WTC11 (cell line): ENCODE measurements around the gene BCAP29. TPM values are rescaled to one million over a fixed set of nuclear protein-coding genes. Genes with fewer than 3 reads are reported as not detected.

Source experiments
- ATAC-seq: fragments of 200-7000 bp; cut with Tn5 transposase; 2 replicates; pipeline ENCODE4 v1.10.0; 2021; ENCODE audit warnings: mild to moderate bottlenecking, moderate library complexity
- CTCF ChIA-PET: fragments of 300-600 bp; sonication (Branson Sonifier 250); formaldehyde crosslinking; loops from one replicate; lab custom pipeline; 2021; ENCODE audit warnings: antibody characterized with exemption; lab: Charles Lee
- POLR2A ChIA-PET: fragments of 350-600 bp; sonication (Branson Sonifier 250); formaldehyde crosslinking; loops from one replicate; lab custom pipeline; 2021; ENCODE audit warnings: antibody characterized with exemption; lab: Charles Lee
- DNase-seq: peaks from one replicate; pipeline ENCODE4 v3.0.0; 2021; ENCODE audit warnings: low spot score
- H3K27ac Mint-ChIP-seq: 2 replicates; pipeline ENCODE4 v1.8.0; 2021; ENCODE audit warnings: mixed read lengths
- H3K27me3 Mint-ChIP-seq: 2 replicates; pipeline ENCODE4 v1.8.0; 2021; ENCODE audit warnings: low read depth, mild to moderate bottlenecking, moderate library complexity, mixed read lengths
- H3K36me3 Mint-ChIP-seq: 2 replicates; pipeline ENCODE4 v1.8.0; 2021; ENCODE audit warnings: mixed read lengths
- H3K4me1 Mint-ChIP-seq: 2 replicates; pipeline ENCODE4 v1.8.0; 2022; ENCODE audit warnings: mixed read lengths
- H3K4me3 Mint-ChIP-seq: 2 replicates; pipeline ENCODE4 v1.8.0; 2021; ENCODE audit warnings: mild to moderate bottlenecking, moderate library complexity, mixed read lengths
- H3K9me3 Mint-ChIP-seq: 2 replicates; pipeline ENCODE4 v1.8.0; 2021; ENCODE audit warnings: mixed read lengths
- EMX1 ChIP-seq: fragments of 250-450 bp; sonication (Bioruptor Pico); IDR thresholded peaks from 2 replicates; pipeline ENCODE4 v1.8.0; 2021; ENCODE audit warnings: mild to moderate bottlenecking
- RORB ChIP-seq: fragments of 250-450 bp; sonication (Bioruptor Pico); IDR thresholded peaks from 2 replicates; pipeline ENCODE4 v1.9.0; 2021; ENCODE audit warnings: mild to moderate bottlenecking
- TEAD4 ChIP-seq: sonication (generic); formaldehyde crosslinking; IDR thresholded peaks from 2 replicates; pipeline ENCODE4 v1.8.0; 2022; ENCODE audit warnings: mild to moderate bottlenecking, missing genetic modification reagents
- total RNA-seq: library from RNA; stranded (reverse); gene quantifications from 3 replicates; pipeline ENCODE4 v1.2.3, GENCODE V29; 2021
- TF ChIP-seq, protein P1 (sequence below): sonication (generic); formaldehyde crosslinking; IDR thresholded peaks from 2 replicates; pipeline ENCODE4 v1.8.1; 2023; ENCODE audit warnings: mild to moderate bottlenecking, moderate library complexity, missing genetic modification reagents
- TF ChIP-seq, protein P2 (sequence below): sonication (generic); formaldehyde crosslinking; IDR thresholded peaks from 2 replicates; pipeline ENCODE4 v1.8.0; 2023; ENCODE audit warnings: missing genetic modification reagents, mild to moderate bottlenecking, borderline replicate concordance
- TF ChIP-seq, protein P3 (sequence below): sonication (generic); formaldehyde crosslinking; IDR thresholded peaks from 2 replicates; pipeline ENCODE4 v1.8.0; 2022; ENCODE audit warnings: mild to moderate bottlenecking, missing genetic modification reagents
- TF ChIP-seq, protein P4 (sequence below): sonication (generic); formaldehyde crosslinking; IDR thresholded peaks from 2 replicates; pipeline ENCODE4 v1.8.1; 2022; ENCODE audit warnings: mild to moderate bottlenecking, missing genetic modification reagents, moderate library complexity, borderline replicate concordance
- TF ChIP-seq, protein P5 (sequence below): sonication (generic); formaldehyde crosslinking; IDR thresholded peaks from 2 replicates; pipeline ENCODE4 v1.8.1; 2022; ENCODE audit warnings: low read depth, missing genetic modification reagents, borderline replicate concordance
- TF ChIP-seq, protein P6 (sequence below): fragments of 250-450 bp; sonication (Bioruptor Pico); IDR thresholded peaks from 2 replicates; pipeline ENCODE4 v2.1.2; 2022; ENCODE audit warnings: mild to moderate bottlenecking, moderate library complexity
- TF ChIP-seq, protein P7 (sequence below): fragments of 200-600 bp; IDR thresholded peaks from 2 replicates; pipeline ENCODE4 v1.8.0; 2022; ENCODE audit warnings: antibody characterized with exemption
- TF ChIP-seq, protein P8 (sequence below): sonication (generic); formaldehyde crosslinking; IDR thresholded peaks from 2 replicates; pipeline ENCODE4 v1.8.1; 2022; ENCODE audit warnings: low read depth, mild to moderate bottlenecking, moderate library complexity, missing genetic modification reagents, borderline replicate concordance
- TF ChIP-seq, protein P9 (sequence below): sonication (generic); formaldehyde crosslinking; conservative IDR thresholded peaks from 2 replicates; pipeline ENCODE4 v1.8.1; 2022; ENCODE audit warnings: mild to moderate bottlenecking, missing genetic modification reagents

Gene BCAP29
- total RNA-seq, 1 experiment from 2014 or later = 14.5 TPM

DNA sequence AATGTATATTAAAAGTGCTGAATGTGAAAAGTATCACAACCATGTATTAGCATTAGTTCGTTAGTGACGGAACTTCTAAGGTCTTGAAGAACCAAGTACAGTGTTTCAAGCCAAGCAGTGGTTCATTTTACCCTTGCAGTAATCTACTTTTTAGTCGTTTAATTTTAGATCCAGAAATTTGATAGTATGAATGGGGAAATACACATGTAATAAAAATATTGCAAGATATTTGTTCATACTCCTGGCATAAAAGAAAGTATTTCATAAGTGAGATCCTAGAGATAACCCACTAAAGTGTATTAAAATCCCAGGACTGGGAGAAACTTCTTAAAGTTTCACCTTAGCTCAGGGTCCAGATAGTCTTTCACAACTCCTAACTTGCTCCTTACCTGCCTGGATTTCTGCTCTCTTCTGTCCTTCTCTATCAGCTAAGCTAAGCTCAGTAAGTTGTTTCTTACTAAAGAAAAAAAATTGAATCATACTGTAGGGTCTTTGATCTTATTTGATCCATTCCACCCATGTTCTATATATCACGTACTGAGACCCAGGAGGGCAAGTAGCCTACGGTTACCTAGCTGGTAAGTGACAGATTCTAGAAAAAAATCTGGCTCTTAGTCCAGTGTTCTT, 1.5 kb downstream of the BCAP29 start (continued):
- TF ChIP-seq RORB (CRISPR knock-in tag) = no peak
- TF ChIP-seq, protein P1, sequence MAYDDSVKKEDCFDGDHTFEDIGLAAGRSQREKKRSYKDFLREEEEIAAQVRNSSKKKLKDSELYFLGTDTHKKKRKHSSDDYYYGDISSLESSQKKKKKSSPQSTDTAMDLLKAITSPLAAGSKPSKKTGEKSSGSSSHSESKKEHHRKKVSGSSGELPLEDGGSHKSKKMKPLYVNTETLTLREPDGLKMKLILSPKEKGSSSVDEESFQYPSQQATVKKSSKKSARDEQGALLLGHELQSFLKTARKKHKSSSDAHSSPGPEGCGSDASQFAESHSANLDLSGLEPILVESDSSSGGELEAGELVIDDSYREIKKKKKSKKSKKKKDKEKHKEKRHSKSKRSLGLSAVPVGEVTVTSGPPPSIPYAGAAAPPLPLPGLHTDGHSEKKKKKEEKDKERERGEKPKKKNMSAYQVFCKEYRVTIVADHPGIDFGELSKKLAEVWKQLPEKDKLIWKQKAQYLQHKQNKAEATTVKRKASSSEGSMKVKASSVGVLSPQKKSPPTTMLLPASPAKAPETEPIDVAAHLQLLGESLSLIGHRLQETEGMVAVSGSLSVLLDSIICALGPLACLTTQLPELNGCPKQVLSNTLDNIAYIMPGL (CRISPR knock-in tag) = no peak
- TF ChIP-seq, protein P2, sequence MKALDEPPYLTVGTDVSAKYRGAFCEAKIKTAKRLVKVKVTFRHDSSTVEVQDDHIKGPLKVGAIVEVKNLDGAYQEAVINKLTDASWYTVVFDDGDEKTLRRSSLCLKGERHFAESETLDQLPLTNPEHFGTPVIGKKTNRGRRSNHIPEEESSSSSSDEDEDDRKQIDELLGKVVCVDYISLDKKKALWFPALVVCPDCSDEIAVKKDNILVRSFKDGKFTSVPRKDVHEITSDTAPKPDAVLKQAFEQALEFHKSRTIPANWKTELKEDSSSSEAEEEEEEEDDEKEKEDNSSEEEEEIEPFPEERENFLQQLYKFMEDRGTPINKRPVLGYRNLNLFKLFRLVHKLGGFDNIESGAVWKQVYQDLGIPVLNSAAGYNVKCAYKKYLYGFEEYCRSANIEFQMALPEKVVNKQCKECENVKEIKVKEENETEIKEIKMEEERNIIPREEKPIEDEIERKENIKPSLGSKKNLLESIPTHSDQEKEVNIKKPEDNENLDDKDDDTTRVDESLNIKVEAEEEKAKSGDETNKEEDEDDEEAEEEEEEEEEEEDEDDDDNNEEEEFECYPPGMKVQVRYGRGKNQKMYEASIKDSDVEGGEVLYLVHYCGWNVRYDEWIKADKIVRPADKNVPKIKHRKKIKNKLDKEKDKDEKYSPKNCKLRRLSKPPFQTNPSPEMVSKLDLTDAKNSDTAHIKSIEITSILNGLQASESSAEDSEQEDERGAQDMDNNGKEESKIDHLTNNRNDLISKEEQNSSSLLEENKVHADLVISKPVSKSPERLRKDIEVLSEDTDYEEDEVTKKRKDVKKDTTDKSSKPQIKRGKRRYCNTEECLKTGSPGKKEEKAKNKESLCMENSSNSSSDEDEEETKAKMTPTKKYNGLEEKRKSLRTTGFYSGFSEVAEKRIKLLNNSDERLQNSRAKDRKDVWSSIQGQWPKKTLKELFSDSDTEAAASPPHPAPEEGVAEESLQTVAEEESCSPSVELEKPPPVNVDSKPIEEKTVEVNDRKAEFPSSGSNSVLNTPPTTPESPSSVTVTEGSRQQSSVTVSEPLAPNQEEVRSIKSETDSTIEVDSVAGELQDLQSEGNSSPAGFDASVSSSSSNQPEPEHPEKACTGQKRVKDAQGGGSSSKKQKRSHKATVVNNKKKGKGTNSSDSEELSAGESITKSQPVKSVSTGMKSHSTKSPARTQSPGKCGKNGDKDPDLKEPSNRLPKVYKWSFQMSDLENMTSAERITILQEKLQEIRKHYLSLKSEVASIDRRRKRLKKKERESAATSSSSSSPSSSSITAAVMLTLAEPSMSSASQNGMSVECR (CRISPR knock-in tag) = no peak
- TF ChIP-seq, protein P3, sequence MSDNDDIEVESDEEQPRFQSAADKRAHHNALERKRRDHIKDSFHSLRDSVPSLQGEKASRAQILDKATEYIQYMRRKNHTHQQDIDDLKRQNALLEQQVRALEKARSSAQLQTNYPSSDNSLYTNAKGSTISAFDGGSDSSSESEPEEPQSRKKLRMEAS (CRISPR knock-in tag) = no peak

DNA sequence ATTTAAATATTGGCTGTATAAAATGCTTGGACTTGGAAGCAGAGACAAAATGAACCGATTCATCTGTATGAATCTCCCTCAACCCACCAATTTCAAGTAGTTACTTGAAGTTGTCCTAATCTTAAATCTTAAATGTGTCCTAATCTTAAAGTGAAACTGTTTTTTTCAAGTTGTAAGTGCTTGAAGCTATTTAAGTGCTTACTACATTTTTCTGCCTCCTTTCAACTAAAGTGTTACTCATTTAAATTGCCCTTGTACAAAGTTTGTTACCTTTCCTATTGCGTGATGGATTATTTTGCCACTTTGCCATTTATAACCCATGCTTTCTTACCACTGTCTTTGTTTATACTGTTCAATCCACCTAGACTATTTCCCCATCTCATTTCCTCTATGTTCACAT, 2.8 kb downstream of the BCAP29 start:
- POLR2A ChIA-PET = no interaction called here

More for the DNA sequence above, 2.8 kb downstream of the BCAP29 start:
- Mint-ChIP-seq H3K27me3 (no peaks in the 10 kb centered on the region), H3K4me1 (no peaks in the 10 kb centered on the region), H3K4me3 (no peak overlapping the region), H3K9me3 (no peaks in the 10 kb centered on the region), H3K36me3 (no peaks in the 10 kb centered on the region), H3K27ac (no peak overlapping the region)
- DNase-seq = no peak
- TF ChIP-seq, protein P4, sequence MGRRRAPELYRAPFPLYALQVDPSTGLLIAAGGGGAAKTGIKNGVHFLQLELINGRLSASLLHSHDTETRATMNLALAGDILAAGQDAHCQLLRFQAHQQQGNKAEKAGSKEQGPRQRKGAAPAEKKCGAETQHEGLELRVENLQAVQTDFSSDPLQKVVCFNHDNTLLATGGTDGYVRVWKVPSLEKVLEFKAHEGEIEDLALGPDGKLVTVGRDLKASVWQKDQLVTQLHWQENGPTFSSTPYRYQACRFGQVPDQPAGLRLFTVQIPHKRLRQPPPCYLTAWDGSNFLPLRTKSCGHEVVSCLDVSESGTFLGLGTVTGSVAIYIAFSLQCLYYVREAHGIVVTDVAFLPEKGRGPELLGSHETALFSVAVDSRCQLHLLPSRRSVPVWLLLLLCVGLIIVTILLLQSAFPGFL (CRISPR knock-in tag) = no peak
- TF ChIP-seq, protein P5, sequence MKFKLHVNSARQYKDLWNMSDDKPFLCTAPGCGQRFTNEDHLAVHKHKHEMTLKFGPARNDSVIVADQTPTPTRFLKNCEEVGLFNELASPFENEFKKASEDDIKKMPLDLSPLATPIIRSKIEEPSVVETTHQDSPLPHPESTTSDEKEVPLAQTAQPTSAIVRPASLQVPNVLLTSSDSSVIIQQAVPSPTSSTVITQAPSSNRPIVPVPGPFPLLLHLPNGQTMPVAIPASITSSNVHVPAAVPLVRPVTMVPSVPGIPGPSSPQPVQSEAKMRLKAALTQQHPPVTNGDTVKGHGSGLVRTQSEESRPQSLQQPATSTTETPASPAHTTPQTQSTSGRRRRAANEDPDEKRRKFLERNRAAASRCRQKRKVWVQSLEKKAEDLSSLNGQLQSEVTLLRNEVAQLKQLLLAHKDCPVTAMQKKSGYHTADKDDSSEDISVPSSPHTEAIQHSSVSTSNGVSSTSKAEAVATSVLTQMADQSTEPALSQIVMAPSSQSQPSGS (CRISPR knock-in tag) = no peak
- TF ChIP-seq, protein P6, sequence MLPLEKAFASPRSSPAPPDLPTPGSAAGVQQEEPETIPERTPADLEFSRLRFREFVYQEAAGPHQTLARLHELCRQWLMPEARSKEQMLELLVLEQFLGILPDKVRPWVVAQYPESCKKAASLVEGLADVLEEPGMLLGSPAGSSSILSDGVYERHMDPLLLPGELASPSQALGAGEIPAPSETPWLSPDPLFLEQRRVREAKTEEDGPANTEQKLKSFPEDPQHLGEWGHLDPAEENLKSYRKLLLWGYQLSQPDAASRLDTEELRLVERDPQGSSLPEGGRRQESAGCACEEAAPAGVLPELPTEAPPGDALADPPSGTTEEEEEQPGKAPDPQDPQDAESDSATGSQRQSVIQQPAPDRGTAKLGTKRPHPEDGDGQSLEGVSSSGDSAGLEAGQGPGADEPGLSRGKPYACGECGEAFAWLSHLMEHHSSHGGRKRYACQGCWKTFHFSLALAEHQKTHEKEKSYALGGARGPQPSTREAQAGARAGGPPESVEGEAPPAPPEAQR (CRISPR knock-in tag) = no peak
- TF ChIP-seq EMX1 (CRISPR knock-in tag) = no peak
- TF ChIP-seq, protein P7, sequence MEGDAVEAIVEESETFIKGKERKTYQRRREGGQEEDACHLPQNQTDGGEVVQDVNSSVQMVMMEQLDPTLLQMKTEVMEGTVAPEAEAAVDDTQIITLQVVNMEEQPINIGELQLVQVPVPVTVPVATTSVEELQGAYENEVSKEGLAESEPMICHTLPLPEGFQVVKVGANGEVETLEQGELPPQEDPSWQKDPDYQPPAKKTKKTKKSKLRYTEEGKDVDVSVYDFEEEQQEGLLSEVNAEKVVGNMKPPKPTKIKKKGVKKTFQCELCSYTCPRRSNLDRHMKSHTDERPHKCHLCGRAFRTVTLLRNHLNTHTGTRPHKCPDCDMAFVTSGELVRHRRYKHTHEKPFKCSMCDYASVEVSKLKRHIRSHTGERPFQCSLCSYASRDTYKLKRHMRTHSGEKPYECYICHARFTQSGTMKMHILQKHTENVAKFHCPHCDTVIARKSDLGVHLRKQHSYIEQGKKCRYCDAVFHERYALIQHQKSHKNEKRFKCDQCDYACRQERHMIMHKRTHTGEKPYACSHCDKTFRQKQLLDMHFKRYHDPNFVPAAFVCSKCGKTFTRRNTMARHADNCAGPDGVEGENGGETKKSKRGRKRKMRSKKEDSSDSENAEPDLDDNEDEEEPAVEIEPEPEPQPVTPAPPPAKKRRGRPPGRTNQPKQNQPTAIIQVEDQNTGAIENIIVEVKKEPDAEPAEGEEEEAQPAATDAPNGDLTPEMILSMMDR = no peak
- TF ChIP-seq TEAD4 = no peak
- TF ChIP-seq, protein P8, sequence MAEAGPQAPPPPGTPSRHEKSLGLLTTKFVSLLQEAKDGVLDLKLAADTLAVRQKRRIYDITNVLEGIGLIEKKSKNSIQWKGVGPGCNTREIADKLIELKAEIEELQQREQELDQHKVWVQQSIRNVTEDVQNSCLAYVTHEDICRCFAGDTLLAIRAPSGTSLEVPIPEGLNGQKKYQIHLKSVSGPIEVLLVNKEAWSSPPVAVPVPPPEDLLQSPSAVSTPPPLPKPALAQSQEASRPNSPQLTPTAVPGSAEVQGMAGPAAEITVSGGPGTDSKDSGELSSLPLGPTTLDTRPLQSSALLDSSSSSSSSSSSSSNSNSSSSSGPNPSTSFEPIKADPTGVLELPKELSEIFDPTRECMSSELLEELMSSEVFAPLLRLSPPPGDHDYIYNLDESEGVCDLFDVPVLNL (CRISPR knock-in tag) = no peak
- TF ChIP-seq, protein P9, sequence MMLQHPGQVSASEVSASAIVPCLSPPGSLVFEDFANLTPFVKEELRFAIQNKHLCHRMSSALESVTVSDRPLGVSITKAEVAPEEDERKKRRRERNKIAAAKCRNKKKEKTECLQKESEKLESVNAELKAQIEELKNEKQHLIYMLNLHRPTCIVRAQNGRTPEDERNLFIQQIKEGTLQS (CRISPR knock-in tag) = no peak
- TF ChIP-seq, all 79 proteins: peak for 0
- no peak for ATAC-seq
- CTCF ChIA-PET = no interaction called here
